HTR-8/SVneo (cell line): ENCODE measurements around the gene MED20.
A peak's percentile ranks its signal among the peaks of the same experiment; 100 is the strongest.

Experiments
- DNase-seq: peaks from one replicate; pipeline ENCODE4 v3.0.0; 2011; ENCODE audit warnings: low spot score, mixed read lengths; ENCODE audit not compliant: insufficient read length
- FAIRE-seq: peaks from 2 replicates; lab custom pipeline; 2011; peaks lifted over from hg19 to GRCh38; lab: Jason Lieb, UNC

The MED20 gene

DNA sequence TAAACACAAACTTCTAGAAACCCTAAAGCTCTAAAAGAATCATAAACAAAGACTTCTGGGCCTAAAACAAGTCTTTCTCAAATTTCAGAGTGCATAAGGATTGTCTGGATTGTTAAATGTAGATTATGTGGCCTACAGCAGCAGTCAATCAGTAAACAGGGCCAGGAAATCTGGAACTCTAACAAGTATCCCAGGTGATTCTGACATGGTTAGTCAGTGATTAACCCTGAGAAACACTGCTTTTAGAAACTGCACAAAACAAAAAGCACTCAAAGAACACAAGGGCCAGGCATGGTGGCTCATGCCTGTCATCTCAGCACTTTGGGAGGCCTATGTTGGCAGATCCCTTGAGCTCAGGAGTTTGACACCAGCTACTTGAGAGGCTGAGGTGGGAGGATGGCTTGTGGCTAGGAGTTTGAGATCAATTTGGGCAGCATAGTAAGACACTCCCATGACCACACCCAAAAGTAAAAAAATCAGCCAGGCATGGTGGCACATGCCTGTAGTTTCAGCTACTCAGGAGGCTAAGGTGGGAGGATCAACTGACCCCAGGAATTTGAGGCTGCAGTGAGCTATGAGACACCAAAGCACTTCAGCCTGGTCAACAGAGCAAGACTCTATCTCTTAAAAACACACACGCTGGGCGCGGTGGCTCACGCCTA, 5.9 kb downstream of the MED20 start:
- FAIRE-seq (no peak), DNase-seq (no peak)

- FAIRE-seq: no peak
- no peak for DNase-seq
Observed at GRCh38 chr6:41914343-41914742, 6.6 kb downstream of the MED20 start.

- FAIRE-seq: no peak
- no peak for DNase-seq
Observed at GRCh38 chr6:41909727-41910126, 11.2 kb downstream of the MED20 start.

DNA sequence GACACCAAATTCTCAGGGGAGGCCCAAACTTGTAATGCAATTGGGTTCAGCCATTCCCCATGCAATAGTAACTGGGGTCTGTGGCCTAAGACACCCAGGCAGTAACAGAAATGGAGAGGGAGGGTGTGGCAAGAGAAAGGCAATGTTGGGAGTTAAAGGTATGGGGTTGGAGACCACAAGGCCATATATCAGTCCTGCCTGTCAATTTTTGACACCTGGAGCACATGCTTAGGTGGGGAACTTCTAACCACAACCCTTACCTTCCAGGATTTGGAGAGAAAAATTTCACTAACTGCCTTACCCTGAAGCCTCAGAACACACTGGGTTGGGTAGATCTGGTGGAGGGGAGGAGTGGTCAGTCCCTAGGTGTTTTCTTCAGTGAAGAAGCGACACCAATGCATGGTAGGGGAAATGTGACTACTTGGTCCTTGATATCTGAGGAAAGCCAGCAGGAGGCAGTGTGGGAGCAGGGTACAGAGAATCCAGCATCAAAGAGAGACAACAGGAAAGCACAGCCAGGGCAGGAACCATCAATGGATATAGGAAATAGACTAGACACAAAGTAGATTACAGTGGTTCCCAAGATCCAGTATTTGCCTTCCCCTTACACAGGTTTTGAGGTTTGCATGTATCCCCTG, 18.9 kb downstream of the MED20 start:
- no peak for DNase-seq
- no peak for FAIRE-seq

DNA sequence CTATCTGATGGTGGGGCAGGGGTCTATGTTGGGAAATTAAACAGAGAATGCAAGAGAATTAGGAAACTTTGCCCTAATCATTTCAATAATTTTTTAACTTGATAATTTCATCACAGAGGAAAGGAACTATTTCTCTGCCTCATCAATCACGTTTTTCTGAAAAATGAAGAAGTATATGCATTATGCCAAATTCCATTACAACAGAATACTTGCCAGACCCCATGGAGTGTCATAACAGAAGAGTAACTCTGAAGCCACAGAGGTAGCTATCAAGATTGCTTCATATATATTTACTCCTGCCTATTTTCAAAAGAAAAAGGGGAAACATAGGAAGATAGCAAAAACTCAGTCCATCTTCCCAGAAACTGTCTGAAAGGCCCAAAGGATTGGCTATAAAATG, 20.1 kb downstream of the MED20 start:
- FAIRE-seq: no peak
- DNase-seq: no peak

- FAIRE-seq: no peak
- DNase-seq: no peak
Observed at GRCh38 chr6:41896281-41896680, 24.7 kb downstream of the MED20 start.

DNA sequence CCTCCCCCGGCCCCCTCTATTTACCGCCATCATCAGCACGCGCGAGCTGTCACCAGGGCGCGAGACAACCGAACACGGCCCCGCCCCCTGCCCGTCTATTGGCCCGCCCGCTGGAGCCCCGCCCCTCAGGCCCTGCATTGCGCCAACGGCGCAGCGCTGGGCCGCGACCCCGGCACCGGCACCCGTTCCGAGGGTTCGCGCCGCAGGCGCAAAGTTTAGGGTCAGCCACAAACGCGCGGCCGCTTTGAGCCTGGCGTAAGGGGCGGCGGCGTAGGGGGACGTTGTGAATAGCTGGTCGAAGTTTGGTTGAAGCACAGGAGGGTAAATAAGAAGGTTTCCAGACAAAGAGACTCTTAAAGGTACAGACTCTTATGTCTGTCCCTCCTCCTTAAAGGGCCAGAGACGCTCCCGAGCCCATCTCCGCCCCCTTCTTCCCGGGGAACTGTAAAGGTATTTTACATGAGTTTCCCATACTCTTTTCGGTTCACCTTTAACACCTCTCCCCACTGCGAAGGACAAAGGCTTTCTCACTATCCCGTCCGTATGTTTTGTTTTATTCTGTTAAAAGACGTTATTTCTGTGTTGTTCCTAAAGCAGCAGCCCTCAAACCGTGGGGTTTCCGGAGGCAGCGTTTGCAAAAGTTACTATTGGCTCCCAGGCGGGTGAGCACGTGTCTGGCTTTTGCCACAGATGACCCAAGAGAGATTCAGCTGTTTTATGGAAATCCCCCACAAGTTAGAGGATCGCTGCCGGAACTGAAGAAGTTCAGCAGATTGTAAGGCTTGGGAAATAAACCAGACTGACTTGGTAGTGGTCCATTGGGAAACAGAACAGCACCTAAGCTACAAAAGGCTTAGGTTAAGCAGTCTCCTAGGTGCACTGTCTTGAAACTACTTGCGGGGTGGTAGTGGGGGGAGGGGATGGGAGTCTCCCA, 25.4 kb downstream of the MED20 start, which contains the start of gene USP49:
USP49 (minus strand) TSS at position 76 of the 934 bp plus-strand sequence. CDS start 88,392 bp downstream, outside the sequence.
- DNase-seq (peak; percentile 90), FAIRE-seq (peak; percentile 31)

- FAIRE-seq (no peak), DNase-seq (peak; percentile 25)
Observed at GRCh38 chr6:41894366-41895299, 26.3 kb downstream of the MED20 start.

DNA sequence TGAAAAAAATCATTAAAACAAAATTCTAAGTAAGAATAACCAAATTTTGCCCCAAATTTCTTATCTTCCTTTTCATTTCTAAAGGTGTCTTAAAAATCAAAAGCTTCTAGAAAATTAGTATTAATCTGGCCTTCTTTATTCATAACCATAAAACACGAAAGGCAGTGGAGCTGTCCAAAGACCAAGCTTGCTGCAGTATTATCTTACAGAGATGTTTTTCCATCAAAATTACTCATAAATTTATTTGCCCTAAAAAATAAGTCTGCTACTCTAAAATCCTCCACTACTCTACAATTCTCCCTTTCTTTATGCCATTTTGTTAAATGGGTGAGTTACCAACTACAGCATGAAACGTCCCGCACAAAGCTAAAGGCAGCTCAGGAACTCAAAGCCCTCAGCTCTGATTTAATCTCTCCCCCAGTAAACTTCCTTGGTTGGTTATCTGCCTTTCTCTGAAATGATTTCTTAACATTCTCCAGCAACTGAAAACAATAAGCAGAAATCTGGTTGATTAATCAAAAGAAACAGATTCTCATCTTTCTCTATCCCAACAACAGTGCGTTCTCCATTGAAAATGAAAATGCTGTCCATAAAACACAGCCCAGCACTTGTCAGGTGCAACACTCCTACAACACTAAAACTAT, 27.9 kb downstream of the MED20 start:
- DNase-seq: no peak
- no peak for FAIRE-seq

DNA sequence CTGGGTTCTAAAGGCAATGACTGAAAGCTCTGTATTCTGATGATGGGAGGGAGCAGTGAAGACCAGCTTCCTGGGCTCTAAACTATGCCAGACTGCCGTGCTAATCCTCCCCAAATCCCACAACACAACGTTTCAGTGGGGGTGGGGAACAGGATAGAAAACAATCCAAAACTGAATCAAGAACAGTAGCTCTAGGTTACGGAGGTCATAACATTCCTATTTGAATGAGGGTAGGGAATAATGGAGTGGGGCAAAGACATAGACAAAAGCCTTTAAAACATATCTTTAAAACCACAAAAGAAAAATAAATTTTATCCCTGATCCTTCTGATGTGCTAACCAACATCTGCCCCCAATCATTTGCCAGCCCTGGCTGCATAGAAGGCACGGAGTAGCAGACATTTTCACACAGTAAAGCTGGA, 33.6 kb downstream of the MED20 start:
- no peak for FAIRE-seq
- DNase-seq: no peak

DNA sequence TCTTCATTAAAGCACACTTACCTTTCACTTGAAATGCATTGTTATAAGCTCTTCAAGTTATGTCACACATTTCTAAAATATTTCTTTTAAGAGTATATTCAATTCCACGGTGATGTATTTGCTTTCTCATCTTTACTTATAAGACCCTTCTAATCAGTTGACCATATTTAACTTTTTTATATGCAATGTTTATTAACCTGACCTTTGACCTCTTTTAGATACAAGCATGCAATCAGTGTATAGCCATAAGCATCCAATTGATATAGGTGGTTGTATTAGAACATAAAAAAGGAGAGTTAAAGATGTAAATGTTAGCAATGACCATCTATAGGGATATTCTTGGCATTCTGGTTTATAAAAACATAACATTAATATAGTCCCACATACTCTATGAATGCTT, 35.0 kb downstream of the MED20 start:
- DNase-seq: no peak
- FAIRE-seq: no peak

GRCh38 chr6:41884957-41885356, 36.0 kb downstream of the MED20 start:
- DNase-seq (no peak), FAIRE-seq (no peak)

- FAIRE-seq: no peak
- DNase-seq: no peak
Observed at GRCh38 chr6:41881506-41881905, 39.4 kb downstream of the MED20 start.

GRCh38 chr6:41878961-41879405, 42.0 kb downstream of the MED20 start:
- FAIRE-seq: no peak
- no peak for DNase-seq

GRCh38 chr6:41878246-41878645, 42.7 kb downstream of the MED20 start:
- DNase-seq (peak; percentile 46), FAIRE-seq (no peak)

GRCh38 chr6:41877051-41877680, 43.8 kb downstream of the MED20 start:
- no peak for DNase-seq
- no peak for FAIRE-seq

DNA sequence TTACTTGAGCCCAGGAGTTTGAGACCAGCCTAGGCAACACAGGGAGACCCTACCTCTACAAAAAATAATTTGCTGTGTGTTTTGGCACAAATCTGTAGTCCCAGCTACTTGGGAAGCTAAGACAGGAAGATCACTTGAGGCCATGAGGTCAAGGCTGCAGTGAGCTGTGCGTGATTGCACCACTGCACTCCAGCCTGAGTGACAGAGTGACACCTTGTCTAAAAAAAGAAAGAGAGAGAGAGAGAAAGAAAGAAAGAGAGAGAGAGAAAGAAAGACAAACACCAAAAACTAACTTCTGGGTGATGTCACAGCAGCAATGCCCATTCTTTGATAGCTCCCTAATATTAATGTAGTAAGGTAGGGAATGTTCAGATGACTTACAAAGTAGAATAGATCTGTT, 46.2 kb downstream of the MED20 start:
- DNase-seq (no peak), FAIRE-seq (no peak)

DNA sequence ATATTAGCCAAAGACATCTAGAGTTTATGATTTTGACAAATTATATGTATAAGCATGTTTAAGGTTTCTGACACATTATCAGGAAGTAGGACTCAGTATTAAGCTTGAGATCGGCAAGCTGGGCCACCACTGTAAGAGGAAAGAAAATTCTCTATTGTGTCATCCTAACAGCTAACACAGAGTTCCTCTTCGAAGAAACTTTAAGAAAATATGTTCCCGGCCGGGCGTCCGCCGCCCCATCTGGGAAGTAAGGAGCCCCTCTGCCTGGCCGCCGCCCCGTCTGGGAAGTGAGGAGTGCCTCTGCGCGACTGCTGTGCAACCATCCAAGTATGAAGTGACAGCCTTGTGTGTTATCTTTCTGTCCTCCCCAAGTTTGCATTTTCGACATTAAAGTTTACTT, 48.8 kb downstream of the MED20 start:
- no peak for DNase-seq
- FAIRE-seq: no peak

DNA sequence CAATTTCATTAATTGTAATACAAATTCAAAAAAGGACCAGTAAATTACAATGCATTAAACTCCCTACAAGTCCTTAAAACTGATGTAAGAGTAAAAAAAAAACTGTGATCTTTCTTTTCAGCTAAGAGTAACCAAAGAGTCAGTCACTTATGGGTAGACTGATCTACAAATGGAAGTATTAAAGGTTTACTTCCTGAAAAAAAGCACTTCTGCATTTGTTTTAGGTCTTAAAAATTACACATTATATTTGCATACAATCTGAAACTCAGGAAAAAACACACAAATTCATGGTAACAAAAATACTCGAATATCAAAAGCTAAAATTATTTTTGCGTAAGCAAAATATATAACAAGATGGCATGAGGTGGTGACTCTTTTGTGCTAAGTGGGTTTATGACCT, 49.2 kb downstream of the MED20 start:
- FAIRE-seq: no peak

More for the DNA sequence above, 49.2 kb downstream of the MED20 start:
- no peak for DNase-seq
